Ramos (cell line): ENCODE measurements around the gene CRADD.
"Not testable (repeated sequence)": the region's sequence is repeated elsewhere in the genome, so short reads cannot be mapped to it uniquely, and the experiment has no call there.

Experiments
- in situ Hi-C: fragments of 300-500 bp; cut with MboI; formaldehyde crosslinking; loops from one replicate; pipeline ENCODE4 v1.14.3; 2022; ENCODE audit warnings: low sequenced_read_pairs; ENCODE audit not compliant: unreplicated experiment

CRADD gene

DNA sequence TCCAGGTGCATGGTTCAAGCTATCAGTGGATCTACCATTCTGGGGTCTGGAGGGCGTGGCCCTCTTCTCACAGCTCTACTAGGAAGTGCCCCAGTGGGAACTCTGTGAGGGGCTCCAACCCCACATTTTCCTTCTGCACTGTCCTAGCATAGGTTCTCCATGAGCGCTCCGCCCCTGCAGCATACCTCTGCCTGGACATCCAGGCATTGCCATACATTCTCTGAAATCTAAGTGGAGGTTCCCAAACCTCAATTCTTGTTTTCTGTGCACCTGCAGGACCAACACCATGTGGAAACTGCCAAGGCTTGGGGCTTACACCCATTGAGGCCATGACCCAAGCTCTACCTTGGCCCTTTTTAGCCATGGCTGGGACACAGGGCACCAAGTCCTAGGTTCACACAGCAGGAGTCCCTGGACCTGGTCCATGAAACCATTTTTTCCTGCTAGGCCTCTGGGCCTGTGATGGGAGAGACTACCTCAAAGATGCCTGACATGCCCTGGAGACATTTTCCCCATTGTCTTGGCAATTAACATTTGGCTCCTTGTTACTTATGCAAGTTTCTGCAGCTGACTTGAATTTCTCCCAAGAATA, 76.8 kb downstream of the CRADD start:
- in situ Hi-C loops: no loop called here

DNA sequence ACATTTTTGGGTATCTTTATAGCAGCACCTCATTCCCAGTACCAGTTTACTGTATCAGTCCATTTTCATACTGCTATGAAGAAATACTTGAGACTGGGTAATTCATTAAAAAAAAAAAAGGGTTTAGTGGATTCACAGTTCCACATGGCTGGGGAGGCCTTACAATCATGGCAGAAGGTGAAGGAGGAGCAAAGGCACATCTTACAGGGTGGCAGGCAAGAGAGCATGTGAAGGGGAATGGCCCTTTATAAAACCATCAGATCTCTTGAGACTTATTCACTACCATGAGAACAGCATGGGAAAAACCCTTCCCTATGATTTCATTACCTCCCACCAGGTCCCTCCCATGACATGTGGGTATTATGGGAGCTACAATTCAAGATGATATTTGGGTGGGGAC, 77.7 kb downstream of the CRADD start:
- in situ Hi-C loops: not testable (repeated sequence)

DNA sequence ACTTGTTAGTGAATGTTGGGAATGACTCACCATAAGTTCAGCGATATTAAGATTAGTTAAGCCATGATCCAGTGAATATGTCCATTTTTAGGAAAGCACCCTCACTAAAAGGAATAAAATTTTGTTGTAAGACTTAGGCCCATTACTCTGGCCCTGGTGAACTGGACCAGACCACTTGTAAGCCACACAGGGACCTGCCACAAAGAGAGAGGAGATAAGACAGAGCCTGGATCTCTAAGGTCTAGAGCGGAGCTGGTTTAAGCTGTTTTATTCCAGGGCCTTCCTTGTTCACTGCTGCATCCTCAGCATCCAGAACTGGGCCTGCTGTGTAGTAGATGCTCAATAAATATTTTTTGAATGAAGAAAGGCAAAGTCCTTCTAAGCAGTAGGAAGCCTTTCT, 79.1 kb downstream of the CRADD start:
- in situ Hi-C loops: no loop called here

DNA sequence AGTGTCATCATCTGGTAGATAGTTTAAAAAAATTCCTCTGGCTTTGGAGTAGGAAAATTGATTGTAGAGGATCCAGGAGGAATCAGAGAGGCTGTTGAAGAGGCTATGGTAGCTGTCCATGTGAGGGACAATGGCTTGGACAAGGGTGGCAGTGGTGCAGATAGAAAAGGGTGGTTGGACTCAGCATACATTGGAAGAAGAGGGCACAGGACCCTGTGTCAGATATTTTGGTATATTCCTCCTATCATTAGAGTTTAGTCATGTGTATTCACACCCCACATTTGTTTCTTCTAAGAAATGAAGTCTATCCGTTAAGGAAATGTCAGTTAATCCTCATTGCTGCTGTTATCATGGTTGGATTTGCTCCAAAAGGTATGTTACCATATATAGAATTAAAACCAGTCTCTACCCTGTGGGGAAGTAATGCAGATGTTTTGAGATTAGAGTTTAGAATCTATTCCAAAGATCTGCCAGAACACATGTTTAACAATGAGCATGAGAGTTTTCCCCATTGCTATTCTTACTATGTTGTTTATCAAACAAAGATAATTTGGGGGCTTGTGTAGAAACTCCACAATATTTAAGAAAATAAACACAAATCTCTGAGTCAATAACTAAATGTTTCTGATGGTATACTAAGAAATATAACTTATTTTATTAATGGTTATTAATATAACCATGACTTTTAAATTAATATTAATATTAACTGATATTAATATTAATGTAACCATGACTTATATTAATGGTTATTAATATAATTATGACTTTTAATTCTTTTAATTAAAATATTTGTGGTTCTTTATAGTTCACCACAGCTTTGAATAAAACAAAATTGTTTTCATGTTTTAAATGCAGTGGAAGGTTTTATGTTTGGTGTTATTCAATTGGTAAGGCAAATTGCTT, 80.9 kb downstream of the CRADD start:
- in situ Hi-C loops: no loop called here

DNA sequence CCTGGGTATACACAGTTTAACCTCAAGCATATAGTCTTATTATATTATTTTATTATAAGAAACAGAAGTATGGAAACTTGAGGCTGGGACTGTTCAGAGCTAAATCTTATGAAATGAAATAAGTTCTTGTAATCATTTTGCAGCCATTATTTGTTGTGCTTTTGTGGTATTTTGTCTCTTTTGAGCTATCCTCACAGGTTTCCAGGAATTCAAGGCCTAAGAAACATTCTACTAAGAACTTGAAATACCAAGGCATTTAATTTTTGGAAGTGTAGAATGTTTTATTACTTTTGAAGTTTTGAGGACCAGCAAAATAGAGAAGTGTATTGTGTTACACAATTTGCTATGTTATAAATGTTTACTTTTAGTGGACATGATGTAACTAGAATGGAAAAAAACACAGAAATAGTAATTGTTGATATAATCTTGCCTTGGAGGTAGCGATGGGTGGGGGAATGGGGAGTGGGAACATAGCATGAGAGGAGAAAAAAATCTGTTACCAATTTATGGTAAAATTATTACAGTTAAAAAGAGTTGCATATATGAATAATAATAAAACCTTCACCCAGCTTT, 81.7 kb downstream of the CRADD start:
- in situ Hi-C loops: no loop called here

DNA sequence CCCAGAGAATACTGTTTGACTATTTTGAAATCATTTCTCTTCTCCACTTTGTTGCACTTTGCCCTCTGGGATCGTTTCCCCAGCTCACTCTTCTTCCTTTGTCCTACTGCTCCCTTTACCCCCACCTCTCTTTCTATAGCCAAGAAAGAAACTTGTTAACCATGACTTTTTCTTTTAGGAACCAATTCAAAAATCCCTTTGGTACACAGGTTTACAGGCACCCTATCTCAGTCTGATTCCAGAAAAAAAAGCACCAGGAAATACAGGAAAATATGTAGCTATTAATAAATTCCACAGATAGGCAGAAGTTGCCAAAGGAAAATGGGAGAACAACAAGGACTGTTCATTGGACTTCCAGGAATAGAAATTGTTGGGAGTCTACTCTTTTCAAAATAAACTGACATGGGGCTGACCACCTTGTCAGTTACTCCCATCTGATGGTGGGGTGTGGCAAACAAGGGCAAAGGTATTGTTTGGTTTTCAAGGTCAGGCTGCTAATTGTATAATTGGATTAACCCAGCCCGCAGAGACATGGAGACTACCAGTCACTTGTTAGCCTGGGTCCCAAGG, 82.4 kb downstream of the CRADD start:
- in situ Hi-C loops: no loop called here

DNA sequence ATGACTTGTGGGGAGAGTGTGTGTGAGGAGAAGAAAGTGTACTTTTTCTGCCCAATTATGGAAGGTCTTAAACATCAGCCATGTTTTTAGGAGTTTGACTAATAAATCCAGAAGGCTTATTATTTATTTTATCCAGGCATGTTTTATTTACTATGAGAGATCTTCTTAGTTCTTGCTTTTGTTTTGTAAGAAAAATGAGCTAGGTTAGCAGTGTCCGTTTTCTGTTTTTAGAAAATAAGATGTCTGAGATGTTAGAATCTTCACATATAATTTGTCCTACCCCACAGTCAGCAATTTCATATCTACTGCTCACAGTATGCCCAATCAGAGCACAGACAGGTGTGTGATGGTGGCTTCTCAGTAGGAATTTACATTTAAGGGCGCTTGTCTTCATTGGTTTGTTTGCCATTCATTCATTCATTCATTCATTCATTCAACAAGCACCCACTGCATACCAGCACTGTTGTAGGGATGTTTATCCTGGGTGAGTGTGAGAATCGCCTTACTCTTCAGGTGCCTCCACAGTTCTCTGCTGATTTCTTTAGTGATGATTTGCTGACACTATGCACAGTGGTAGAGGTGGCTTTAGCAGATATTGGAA, 83.2 kb downstream of the CRADD start:
- in situ Hi-C loops: no loop called here

DNA sequence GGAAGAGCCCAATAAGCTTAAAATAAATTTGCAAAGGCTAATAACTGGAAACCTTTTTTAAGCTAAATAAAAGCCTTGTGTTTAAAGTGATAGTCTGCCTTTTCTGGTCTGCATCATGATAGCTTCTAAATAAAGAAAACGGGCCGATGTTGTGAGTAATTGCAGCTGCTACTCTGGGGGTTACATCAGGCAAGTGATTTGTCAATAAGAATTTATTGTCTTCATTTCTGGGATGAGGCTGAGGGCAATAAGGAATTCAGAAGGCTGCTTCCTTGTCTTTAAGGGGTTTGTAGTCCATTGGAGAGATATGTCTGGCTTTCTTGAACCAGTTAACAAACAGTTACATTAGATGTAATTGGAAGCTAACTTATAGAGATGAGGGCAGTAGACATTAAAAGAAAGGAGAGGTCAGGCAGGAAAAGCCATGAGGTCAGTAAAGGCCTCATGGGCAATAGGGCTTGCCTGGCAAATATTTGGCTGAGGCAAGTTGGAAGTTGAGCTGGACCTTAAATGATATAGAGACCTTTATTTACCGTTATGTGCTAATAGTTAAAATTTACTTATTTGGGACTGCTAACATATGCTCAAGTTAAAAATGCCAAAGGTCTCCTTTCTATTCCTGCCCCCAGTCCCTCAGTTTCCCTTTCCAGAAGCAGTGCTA, 85.0 kb downstream of the CRADD start:
- in situ Hi-C loops: no loop called here

DNA sequence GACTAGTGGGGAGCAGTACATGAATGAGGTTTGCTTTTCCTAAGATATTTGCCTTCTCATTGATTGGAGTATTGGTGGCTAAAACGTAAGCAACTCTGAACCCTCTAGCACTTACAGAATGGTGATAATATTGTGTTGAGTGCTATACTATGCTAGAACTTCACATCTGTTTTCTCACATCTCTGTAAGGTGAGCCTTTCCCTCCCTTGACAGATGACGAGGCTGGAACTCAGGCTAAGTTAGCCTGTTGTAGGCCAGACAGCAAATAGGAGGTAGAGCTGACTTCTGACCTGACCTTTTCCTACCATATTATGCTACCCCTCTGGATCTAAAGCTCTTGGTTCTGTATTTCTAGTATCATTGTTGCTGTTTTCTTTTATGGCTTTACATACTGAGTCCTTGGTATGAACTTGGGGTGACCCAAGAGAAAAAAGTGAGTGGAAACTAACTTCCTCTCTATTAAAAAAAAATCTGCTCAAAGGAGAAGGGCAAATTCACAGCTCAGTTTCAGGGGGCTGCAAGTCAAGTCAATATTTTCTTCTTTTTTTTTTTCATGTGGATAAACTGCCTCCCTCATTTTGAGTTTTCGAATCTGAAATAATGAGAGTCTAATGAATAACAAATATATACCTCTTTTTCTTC, 85.9 kb downstream of the CRADD start:
- in situ Hi-C loops: no loop called here

DNA sequence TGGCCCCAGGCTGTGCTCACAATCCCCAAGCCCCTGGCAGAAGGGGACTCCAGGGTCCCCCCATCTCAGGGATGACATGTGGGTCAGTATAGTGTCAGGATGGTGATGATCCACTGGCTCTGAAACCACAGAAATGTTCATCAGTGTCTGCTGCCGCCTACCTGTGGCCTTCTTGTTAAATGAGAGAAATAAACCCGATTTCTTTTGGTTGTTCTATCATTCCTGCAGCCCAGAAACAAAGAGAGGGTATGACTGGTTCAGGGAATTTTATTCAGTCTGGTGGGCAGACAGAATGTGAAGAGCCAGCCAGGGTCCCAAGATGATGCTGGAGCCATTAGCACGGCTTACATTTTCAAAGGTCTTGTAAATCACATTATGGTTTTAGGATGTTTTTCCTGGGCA, 86.6 kb downstream of the CRADD start:
- in situ Hi-C loops: no loop called here

DNA sequence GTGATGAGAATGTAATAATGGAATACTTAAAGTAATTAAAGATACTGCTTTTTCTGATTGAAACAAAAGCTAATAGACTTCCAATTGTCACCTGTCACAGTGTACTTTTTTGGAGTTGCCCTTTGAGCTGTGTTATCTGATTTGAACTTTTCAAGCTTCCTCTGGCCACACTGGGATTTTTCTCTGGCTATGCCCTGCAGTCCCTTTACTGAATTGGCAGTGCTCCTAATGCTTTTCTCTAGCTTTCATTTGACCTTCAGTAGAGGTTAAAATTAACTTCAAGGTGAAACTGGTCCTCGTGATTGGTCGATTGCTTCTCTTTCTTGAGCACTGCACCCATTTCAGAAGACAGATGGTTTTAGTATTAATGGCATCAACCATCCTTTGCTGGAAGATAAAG, 89.2 kb downstream of the CRADD start:
- in situ Hi-C loops: no loop called here

DNA sequence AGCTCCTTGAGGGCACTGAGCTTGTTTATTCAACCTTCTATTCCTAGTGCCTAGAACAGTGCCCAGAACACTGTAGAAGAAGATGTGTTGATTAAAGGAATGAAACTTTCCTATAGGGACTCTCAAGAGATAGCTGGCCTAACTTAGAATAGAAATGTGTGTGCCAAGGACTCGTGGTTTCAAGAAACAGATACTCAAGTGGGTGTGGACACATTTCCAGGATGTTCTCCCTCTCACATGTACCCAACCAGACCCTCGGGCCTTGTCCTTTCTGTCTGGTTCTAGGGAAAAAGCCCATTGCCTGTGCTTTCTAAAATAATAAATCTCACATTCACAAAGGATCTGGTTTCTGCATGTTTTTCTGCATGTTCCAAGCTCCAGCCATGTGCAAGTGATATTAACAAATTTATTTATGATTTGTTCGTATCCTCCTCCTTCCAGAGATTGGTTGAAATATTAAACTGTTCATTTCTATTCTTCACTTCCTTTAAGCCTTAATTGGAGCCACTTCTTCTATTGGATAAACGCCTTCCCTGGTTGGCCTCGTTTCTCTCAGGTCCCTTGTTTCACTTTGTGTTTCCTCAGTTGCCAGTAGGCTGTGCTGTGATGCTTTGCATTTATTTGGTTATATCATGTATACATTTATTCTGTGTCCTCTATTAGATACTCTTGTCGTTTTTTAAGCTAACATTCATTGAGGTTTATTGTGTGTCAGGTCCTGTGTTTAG, 89.8 kb downstream of the CRADD start:
- in situ Hi-C loops: no loop called here

DNA sequence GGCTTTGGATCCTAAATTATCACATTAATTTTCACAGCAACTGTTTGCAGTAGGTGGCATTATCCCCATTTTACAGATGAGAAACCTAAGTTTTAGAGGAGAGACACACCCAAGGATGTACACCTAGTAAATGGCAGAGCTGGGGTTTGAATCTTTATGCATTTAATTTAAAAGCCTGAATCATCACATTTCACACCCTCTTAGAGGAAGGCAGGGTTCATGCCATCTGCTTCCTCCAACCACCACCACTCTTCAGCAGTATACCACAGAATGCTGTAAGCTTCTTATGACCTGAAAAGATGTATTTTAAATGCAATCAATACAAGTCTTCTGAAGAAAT, 90.3 kb downstream of the CRADD start:
- in situ Hi-C loops: no loop called here

DNA sequence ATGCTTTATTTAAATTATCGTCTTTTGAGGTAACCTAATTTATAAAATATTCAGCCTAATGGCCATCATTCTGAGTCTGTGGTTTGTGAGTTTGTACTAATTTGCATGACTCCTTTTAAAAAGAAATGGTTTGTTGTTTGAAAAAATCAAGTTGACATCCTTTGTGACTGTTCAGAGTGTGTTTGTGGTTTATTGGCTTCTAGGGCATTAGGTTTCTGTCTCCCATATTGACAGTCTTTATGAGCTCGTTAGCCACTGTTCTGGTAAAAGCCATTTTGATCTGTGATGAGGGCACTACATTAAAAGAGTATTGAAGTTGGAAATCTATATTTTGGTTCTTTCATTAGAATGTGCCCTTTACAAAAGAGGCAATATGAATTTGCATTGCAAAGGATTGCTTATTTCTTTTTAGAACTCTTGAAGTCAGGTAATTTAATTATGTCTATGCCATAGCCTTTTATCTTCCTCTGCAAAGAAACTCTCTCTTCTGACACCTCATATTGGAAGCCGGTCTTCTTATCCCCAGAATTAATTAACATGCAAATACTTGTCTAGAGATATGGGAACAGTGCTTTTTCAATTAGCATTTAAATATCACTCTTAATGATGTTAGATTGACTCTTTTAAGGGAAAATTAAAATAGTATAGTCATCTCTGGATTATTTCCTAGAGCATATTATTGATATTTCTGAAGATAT, 95.0 kb downstream of the CRADD start:
- in situ Hi-C loops: no loop called here

DNA sequence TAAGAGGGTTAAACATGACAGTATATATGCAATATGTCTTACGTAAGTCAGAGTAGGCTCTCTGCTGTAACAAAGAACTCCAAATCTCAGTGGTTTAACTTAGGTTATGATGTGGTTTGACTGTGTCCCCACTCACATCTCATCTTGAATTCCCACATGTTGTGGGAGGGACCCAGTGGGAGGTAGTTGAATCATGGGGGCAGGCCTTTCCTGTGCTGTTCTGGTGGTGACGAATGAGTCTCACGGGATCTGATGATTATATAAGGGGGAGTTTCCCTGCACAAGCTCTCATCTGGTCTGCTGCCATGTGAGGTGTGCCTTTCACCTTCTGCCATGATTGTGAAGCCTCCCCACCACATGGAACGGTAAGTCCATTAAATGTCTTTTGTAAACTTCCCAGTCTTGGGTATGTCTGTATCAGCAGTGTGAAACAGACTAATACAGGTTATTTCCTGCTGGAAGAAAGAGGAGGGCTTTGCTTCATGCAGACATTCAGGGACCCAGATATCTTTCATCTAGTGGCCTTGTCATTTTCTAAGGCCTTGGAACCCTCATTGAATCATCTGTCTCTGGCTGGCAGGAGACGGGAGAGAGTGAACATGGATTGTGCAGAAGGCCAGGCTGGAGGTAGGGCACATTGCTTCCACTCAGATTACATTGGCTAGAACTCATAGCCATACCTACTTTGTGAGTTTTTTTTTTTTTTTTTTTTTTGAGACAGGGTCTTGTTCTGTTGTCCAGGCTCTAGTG, 96.1 kb downstream of the CRADD start:
- in situ Hi-C loops: no loop called here

DNA sequence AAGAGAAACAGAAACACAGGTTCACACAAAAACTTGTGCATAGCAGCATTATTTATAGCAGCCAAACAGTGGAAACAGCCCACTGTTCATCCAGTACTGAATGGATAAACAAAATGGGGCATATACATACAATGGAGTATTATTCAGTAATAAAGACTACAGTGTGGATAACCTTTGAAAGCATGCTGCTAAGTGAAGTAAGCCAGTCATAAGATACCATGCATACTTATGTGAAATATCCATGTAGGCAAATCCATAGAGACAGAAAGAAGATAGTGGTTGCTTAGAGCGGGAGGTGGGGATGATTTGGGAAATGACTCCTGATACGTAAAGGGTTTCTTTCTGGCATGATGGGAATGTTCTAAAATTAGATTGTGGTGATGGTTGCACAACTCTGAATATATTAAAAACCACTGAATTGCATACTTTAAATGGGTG, 99.4 kb downstream of the CRADD start:
- in situ Hi-C loops: no loop called here

DNA sequence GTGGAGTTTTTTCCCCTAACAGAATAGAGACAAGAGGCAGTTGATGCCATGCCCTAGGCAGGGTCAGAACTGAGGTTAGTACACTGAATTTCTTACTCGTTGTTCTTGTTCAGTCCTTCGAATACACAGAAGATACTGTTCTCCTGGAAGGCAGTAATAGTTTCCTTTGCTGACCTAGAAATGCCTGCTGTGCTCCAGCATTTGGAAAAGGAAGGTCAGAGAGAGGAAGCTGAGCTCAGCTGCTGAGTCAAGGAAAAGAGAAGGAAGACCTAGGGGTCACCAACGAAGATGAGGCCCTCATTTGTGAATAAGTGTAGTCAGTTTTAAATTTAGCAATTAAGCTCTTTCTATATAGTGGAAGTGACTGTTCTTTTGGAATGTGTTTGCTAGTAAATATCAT, 100.1 kb downstream of the CRADD start:
- in situ Hi-C loops: no loop called here

DNA sequence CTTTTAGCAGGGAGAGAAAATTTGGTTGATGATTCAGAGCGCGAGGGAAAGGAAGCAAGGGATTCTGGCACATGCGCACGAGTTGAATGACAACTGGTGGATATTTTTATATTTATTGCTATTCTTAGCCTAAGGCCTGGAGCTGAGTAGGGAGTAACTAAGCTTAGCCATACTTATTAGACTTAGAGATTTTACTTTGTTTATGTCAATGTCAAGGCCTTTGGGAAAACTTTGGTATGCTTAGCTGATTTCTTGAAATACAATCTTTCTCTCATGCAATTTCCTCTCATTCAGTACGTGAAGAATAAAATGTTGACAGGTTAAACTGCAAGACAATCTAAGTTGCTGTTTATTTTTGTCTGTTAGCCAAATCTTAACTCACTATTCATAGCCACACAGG, 101.1 kb downstream of the CRADD start:
- in situ Hi-C loops: no loop called here
